Osteoblast (primary cell): ENCODE data around the gene OPCML. TPM values are rescaled to one million over a fixed set of nuclear protein-coding genes. Genes with fewer than 3 reads are reported as not detected.

Experiments used
- DNase-seq: peaks from one replicate; pipeline ENCODE4 v3.0.0; 2011; ENCODE audit warnings: low spot score, mixed read lengths; ENCODE audit not compliant: insufficient read length; ENCODE audit errors: missing footprints
- H2AFZ ChIP-seq: 2 replicates; pipeline ENCODE4 v1.6.0; 2011; ENCODE audit warnings: mild to moderate bottlenecking, low read length
- H3K27ac ChIP-seq: 2 replicates; pipeline ENCODE4 v1.5.1; 2011; ENCODE audit warnings: mild to moderate bottlenecking, low read depth, low read length, moderate library complexity
- H3K27me3 ChIP-seq: 2 replicates; pipeline ENCODE4 v1.6.0; 2012; ENCODE audit warnings: mild to moderate bottlenecking, control low read depth, inconsistent platforms, low read length, moderate library complexity; ENCODE audit not compliant: insufficient read depth
- H3K36me3 ChIP-seq: 2 replicates; pipeline ENCODE4 v1.5.1; 2011; ENCODE audit warnings: mild to moderate bottlenecking, low read length, control low read depth, moderate library complexity; ENCODE audit not compliant: insufficient read depth
- H3K4me1 ChIP-seq: 2 replicates; pipeline ENCODE4 v1.5.1; 2011; ENCODE audit warnings: mild to moderate bottlenecking, low read length, control low read depth, moderate library complexity; ENCODE audit not compliant: insufficient read depth
- H3K4me2 ChIP-seq: 2 replicates; pipeline ENCODE4 v1.6.0; 2011; ENCODE audit warnings: mild to moderate bottlenecking, low read length; ENCODE audit not compliant: insufficient read depth
- H3K4me3 ChIP-seq: fragments of 200-600 bp; sonication (generic); 3 replicates; pipeline ENCODE4 v1.5.1; 2012; ENCODE audit warnings: mild to moderate bottlenecking, low read length, inconsistent platforms; ENCODE audit not compliant: insufficient read depth
- H3K79me2 ChIP-seq: 2 replicates; pipeline ENCODE4 v1.6.0; 2012; ENCODE audit warnings: mild to moderate bottlenecking, low read length, control low read depth, inconsistent platforms; ENCODE audit not compliant: insufficient read depth
- H3K9me3 ChIP-seq: 2 replicates; pipeline ENCODE4 v1.5.1; 2011; ENCODE audit warnings: low read depth, low read length, control low read depth
- H4K20me1 ChIP-seq: 2 replicates; pipeline ENCODE4 v1.6.0; 2012; ENCODE audit warnings: mild to moderate bottlenecking, low read length, control low read depth; ENCODE audit not compliant: insufficient read depth
- CTCF ChIP-seq: IDR thresholded peaks from 2 replicates; pipeline ENCODE4 v1.5.1; 2011; ENCODE audit warnings: mild to moderate bottlenecking, low read depth, low read length, moderate library complexity; ENCODE audit errors: extremely low read depth
- total RNA-seq: library from RNA; depleted of rRNA; stranded (reverse); fragments of >200 nt; gene quantifications from 2 replicates; pipeline ENCODE4 v1.2.3, GENCODE V29; 2012

Gene OPCML
- total RNA-seq, 1 donor, result 0.36 TPM

- no peak overlapping the region for H3K4me2 ChIP-seq
- DNase-seq, result no peak
- no peak for TF ChIP-seq CTCF
Observed at GRCh38 chr11:132528181-132528580, 1004.1 kb downstream of the OPCML start.

GRCh38 chr11:132523929-132524328 lies 1008.4 kb downstream of the OPCML start:
- no peak for TF ChIP-seq CTCF
- Histone ChIP-seq H3K27me3 (no peaks in the 10 kb centered on the region), H3K79me2 (no peaks in the 10 kb centered on the region), H3K36me3 (no peaks in the 10 kb centered on the region), H3K4me1 (peaks cover 6% of the 10 kb centered on the region), H3K27ac (no peak overlapping the region), H3K9me3 (no peaks in the 10 kb centered on the region), H4K20me1 (no peaks in the 10 kb centered on the region), H3K4me2 (no peak overlapping the region), H2AFZ (no peak overlapping the region), H3K4me3 (no peak overlapping the region)
- no peak for DNase-seq

More at GRCh38 chr11:132528181-132528580, 1004.1 kb downstream of the OPCML start:
- H3K9me3 ChIP-seq, result no peaks in the 10 kb centered on the region
- no peaks in the 10 kb centered on the region for H3K27me3 ChIP-seq
- H3K79me2 ChIP-seq, result no peaks in the 10 kb centered on the region
- H3K36me3 ChIP-seq, result no peaks in the 10 kb centered on the region
- peaks cover 6% of the 10 kb centered on the region for H3K4me1 ChIP-seq
- H2AFZ ChIP-seq, result no peak overlapping the region
- no peak overlapping the region for H3K27ac ChIP-seq
- H3K4me3 ChIP-seq, result no peak overlapping the region
- H4K20me1 ChIP-seq, result no peaks in the 10 kb centered on the region

- H3K4me2 ChIP-seq, result no peak overlapping the region
- H3K79me2 ChIP-seq, result no peaks in the 10 kb centered on the region
- no peaks in the 10 kb centered on the region for H4K20me1 ChIP-seq
- DNase-seq, result no peak
- H3K4me3 ChIP-seq, result no peak overlapping the region
- no peak overlapping the region for H2AFZ ChIP-seq
- no peak for TF ChIP-seq CTCF
- no peaks in the 10 kb centered on the region for H3K9me3 ChIP-seq
- H3K27me3 ChIP-seq, result peaks cover 4% of the 10 kb centered on the region
- H3K36me3 ChIP-seq, result no peaks in the 10 kb centered on the region
- H3K27ac ChIP-seq, result no peak overlapping the region
- no peaks in the 10 kb centered on the region for H3K4me1 ChIP-seq
Observed at GRCh38 chr11:132520199-132520598, 1012.1 kb downstream of the OPCML start.

- Histone ChIP-seq H3K4me3 (no peak overlapping the region), H3K4me1 (peaks cover under 1% of the 10 kb centered on the region), H3K79me2 (no peaks in the 10 kb centered on the region), H3K27ac (no peak overlapping the region), H3K4me2 (no peak overlapping the region), H3K36me3 (no peaks in the 10 kb centered on the region), H2AFZ (no peak overlapping the region), H3K27me3 (peaks cover 4% of the 10 kb centered on the region), H3K9me3 (no peaks in the 10 kb centered on the region), H4K20me1 (no peaks in the 10 kb centered on the region)
- no peak for TF ChIP-seq CTCF
- DNase-seq, result no peak
Observed at GRCh38 chr11:132519241-132519815, 1013.0 kb downstream of the OPCML start.
